GM21723 (cell line): ENCODE results near the gene TMEM97.

Experiments used
- ATAC-seq: cut with Tn5 transposase; IDR thresholded peaks from one replicate; pipeline ENCODE4 v1.9.1; 2021; ENCODE audit warnings: mild to moderate bottlenecking, moderate library complexity; ENCODE audit not compliant: unreplicated experiment

The TMEM97 gene

DNA sequence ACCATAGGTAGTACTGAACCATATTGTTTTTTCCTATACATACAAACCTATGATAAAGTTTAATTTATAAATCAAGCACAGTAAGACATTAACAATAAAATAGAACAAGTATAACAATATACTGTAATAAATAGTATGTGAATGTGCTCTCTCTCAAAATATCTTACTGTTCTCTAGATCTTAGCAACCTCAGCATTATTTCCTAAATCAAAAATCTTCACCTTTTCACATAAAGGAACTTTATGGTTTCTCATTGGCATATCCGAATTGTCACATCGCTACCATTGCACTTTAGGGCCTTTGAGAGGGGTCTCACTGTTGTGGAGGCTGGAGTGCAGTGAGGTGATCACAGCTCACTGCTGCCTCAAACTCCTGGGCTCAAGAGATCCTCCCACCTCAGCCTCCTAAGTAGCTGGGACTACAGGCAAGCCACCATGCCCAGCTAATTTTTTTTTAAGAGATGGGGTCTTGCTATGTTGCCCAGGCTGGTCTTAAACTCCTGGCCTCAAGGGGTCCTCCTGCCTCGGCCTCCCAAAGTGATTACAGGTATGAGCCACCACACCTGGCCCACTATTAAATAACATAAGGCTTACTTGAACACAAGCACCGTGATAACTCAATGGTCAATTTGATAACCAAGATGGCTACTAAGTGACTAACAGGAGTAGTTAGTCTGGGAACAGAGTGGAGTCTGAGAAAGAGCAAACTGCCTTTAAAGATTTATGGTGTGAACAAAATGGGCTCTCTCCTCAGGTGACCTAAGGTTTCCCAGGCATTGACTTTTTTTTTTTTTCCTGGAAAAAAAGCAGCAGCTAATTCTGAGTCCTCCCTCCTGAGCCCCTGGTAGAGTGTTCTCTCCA lies 2.9 kb upstream of the TMEM97 start:
- ATAC-seq, result no peak

DNA sequence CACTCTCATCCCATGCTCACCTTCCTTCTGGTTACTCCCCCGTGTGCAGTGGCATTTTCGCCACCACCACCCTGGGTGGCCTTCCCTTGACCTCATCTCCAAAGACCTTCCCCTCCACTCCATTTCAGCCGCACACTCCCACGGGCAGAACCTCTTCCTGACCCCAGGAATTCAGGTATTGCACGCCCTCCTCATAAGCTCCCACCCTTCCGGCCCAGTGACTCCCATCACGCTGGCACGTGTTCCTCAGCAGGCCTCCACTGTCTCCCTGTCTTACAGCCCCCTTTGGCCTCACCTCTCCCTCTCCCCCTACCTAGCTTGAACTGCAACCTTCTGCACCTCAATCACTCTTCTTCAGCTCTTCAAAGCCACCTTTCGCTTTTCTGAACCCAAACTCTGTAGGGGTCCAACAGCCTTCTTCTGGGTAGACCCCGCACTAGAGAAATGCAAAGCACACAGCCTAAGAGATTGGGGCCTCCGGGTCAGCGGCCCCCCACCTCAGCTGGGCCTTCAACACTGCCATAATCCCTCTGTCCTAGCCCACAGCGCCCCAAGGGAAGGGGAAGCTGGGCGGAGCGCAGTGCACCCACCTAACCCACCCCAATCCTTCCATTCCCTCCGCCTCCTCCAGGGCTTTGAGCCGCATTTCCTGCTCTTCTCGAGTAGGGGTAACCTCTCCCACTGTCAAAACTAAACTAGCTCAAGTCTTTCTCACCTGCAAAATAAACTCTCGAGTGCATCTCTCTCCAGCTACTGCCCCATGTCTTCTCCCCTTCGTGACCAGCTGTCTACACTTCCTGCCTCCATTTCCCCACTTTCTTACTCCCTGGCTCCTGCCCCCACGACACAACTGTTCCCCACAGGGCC lies 1.7 kb upstream of the TMEM97 start:
- ATAC-seq, result no peak

DNA sequence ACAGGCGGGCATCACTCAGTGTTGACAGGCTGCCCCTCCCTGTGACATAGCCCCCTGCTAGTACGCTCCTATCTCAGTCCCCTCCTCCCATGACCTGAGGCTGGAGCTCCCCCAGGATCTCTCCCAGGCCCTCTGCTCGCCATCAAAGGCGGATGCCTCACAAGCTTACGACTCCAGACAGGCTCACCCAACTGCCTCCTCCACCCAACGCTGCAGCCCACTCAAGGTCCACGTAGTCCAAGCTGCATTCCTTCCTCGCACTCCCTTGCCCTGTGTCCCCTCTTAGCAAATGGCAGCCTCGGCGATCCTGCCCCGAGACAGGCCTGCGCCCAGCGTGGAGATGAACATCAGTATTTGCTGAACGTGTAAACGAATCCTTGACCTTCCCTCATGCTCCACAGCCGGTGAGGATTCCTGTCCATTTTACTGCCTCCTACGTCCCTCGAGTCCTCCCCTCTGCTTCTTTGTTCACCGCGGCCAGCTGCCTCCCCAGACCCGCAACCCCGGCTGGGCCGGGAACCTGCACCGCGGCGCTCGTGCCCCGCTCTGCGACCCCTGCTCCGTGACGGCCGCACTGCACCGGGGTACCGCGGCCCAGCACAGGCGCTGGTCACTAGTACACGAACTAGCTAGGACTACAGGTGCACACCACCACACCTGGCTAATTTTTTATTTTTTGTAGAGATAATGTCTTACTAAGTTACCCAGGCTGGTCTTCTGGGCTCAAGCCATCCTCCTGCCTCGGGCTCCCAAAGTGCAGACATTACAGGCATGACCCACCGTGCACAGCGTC lies 838 bp upstream of the TMEM97 start:
- peak; percentile 9 for ATAC-seq

DNA sequence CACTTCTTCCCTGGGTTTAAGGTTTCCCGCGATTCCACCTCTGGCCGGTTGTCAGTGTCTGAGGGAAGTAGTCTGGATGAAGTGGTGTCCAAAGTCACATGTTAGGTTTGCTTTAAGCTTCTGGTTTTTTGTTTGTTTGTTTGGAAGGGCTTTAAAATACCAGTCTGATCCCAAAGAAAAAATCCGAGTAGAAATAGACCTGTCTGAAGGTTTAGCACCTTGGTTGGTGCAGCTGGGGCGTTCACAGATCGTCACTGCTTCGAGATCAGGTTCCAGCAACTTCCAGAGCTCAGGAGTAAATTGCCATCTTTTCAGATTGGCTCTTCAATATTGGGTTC lies 567 bp downstream of the TMEM97 start:
- ATAC-seq, result no peak

DNA sequence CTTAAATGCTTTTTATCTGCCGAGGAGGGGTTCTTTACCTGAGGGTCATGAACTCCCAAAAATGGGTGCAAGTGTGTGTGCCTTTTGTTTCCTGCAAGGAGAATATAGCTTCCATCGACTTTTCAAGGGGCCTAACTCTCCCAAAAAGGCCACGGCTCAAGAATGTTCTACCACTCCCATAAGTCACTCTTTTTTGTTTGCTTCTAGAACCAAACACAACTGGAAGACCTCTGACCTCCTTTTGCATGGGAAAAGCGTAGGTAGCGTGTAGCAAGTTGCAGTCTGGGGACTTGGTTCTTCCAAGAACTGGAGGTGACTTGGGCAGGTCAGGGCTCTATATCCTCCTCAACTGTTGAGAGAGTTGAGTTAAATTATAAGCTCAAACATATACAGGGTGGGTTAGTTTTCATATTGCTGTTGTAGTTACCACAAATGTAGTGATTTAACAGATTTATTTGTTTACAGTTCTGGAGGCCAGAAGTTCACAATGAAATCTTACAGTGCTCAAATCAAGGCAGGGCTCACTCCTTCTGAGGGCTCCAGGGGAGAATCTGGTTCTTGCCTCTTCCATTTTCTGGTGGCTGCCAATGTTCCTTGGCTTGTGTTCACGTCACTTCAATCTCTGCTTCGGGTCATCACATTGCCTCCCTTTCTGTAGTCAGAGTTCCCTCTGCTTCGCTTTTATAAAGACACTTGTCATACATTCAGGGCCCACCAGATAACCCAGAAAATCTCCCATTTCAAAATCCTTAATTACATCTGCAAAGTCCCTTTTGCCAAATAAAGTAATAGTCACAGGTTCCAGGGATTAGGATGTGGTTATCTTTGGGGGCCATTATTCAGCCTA lies 1.4 kb downstream of the TMEM97 start:
- ATAC-seq, result no peak

GRCh38 chr17:28324267-28324745 lies 5.3 kb downstream of the TMEM97 start:
- ATAC-seq, result no peak

- no peak for ATAC-seq
These were observed 5.8 kb downstream of the TMEM97 start for GRCh38 chr17:28324781-28325180.

- ATAC-seq, result no peak
These were observed 6.2 kb downstream of the TMEM97 start for GRCh38 chr17:28325211-28325610.

GRCh38 chr17:28326114-28326513 lies 7.1 kb downstream of the TMEM97 start:
- no peak for ATAC-seq

- ATAC-seq, result no peak
These were observed 8.1 kb downstream of the TMEM97 start for GRCh38 chr17:28327031-28327607.

GRCh38 chr17:28327709-28328108 lies 8.7 kb downstream of the TMEM97 start:
- ATAC-seq, result no peak

DNA sequence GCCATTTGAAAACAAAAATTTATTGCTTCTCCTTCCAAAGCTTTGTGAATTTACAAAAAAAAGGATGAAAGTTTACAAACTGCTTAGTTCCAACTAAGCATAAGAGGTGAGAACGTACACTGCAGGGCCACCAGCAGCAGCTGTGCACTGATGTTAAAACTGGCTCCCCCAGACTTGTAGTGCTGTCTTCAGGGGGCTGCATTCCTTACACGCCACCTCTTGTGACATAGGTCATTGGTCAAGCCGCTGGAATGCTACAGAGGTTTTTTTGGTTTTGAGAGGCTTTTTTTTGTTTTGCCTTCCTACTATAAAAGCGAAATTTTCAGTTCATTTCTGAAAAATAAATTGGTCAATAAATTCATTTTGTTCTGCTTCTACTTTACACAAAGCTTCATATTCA lies 9.3 kb downstream of the TMEM97 start:
- no peak for ATAC-seq

- ATAC-seq, result no peak
These were observed 11.7 kb downstream of the TMEM97 start for GRCh38 chr17:28330671-28331070.

GRCh38 chr17:28331891-28332420 lies 13.0 kb downstream of the TMEM97 start:
- ATAC-seq, result no peak

- no peak for ATAC-seq
These were observed 14.2 kb downstream of the TMEM97 start for GRCh38 chr17:28333083-28333746.

DNA sequence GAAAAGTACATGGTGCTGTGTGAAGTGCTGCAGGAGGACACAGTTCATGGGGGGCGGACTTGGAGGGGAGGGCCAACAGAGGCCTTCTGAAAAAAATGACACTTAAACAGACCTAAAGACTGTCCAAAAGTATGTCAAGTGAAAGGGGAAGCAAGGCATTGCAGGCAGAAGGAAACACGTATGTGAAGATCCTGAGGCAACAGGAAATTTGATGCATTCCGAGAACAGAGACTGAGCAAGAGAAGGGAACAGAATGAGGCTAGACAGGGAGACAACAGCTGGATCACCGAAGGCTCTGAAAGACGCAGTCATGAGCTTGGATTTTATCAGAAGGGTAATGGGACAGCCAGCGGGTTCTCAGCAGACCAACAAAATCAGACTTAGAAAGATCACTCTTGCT lies 15.2 kb downstream of the TMEM97 start:
- no peak for ATAC-seq

- no peak for ATAC-seq
These were observed 15.7 kb downstream of the TMEM97 start for GRCh38 chr17:28334666-28335200.

GRCh38 chr17:28335201-28335958 lies 16.4 kb downstream of the TMEM97 start, which contains the start of the genes IFT20 and TNFAIP1:
TSS of gene IFT20 (minus strand) at chr17:28335472. CDS start at chr17:28331985, 3,487 bp downstream.
TSS of gene TNFAIP1 (plus strand) at chr17:28335761. CDS start at chr17:28339522, 3,761 bp downstream.
- peak; percentile 96 for ATAC-seq
